ENCODE measurements around the gene BDH1.
"Not testable (repeated sequence)": the region's sequence is repeated elsewhere in the genome, so short reads cannot be mapped to it uniquely, and the experiment has no call there.

The BDH1 gene

GRCh38 chr3:197490098-197491058 is 65.4 kb downstream of the BDH1 start:
- DNase-seq = no peak

GRCh38 chr3:197487911-197488391 is 67.8 kb downstream of the BDH1 start:
- peak in 1 of 51 donors; percentile 29 for DNase-seq

GRCh38 chr3:197486861-197487260 is 68.9 kb downstream of the BDH1 start:
- no peak for DNase-seq

- DNase-seq = no peak
These were observed 70.6 kb downstream of the BDH1 start for GRCh38 chr3:197485143-197485542.

- no peak for DNase-seq
These were observed 71.4 kb downstream of the BDH1 start for GRCh38 chr3:197484204-197484901.

GRCh38 chr3:197482001-197482400 is 73.8 kb downstream of the BDH1 start:
- DNase-seq = no peak

- DNase-seq = no peak
These were observed 75.4 kb downstream of the BDH1 start for GRCh38 chr3:197480320-197480719.

GRCh38 chr3:197478746-197479668 is 76.8 kb downstream of the BDH1 start:
- DNase-seq = peak in 6 of 51 donors; percentile 7 to 55 (median 28)

- DNase-seq = not testable (repeated sequence)
These were observed 78.0 kb downstream of the BDH1 start for GRCh38 chr3:197477816-197478215.

GRCh38 chr3:197475997-197476525 is 79.7 kb downstream of the BDH1 start:
- DNase-seq = no peak

- DNase-seq = peak in 1 of 51 donors; percentile 16
These were observed 80.3 kb downstream of the BDH1 start for GRCh38 chr3:197475514-197475913.

GRCh38 chr3:197472151-197472550 is 83.6 kb downstream of the BDH1 start:
- DNase-seq = no peak

- no peak for DNase-seq
These were observed 84.4 kb downstream of the BDH1 start for GRCh38 chr3:197471221-197472010.

- DNase-seq = no peak
These were observed 86.8 kb downstream of the BDH1 start for GRCh38 chr3:197468866-197469382.

- DNase-seq = no peak
These were observed 87.6 kb downstream of the BDH1 start for GRCh38 chr3:197468167-197468566.

GRCh38 chr3:197466586-197467399 is 89.0 kb downstream of the BDH1 start:
- DNase-seq = peak in 5 of 51 donors; percentile 2 to 77 (median 41)

- no peak for DNase-seq
These were observed 89.7 kb downstream of the BDH1 start for GRCh38 chr3:197465996-197466549.

GRCh38 chr3:197465197-197465995 is 90.4 kb downstream of the BDH1 start:
- no peak for DNase-seq

All from hypothalamus (tissue), 51 donors.